MM.1S (cell line): ENCODE results near the gene MTG1.

Source experiments
- EZH2 ChIP-seq: fragments of 300-600 bp; sonication (generic); optimal IDR thresholded peaks from 2 replicates; pipeline ENCODE3; 2017; ENCODE audit warnings: low read depth, mild to moderate bottlenecking, antibody characterized with exemption, low read length, mixed read lengths
- EZH2phosphoT487 ChIP-seq: fragments of 300-600 bp; sonication (generic); IDR thresholded peaks from 2 replicates; pipeline ENCODE4 v1.6.1; 2018; ENCODE audit warnings: antibody characterized with exemption, low read length
- TF ChIP-seq, protein P1 (sequence below): fragments of 300-600 bp; sonication (generic); IDR thresholded peaks from 2 replicates; pipeline ENCODE4 v1.5.1; 2016; ENCODE audit warnings: antibody characterized with exemption, low read length, mixed read lengths

DNA sequence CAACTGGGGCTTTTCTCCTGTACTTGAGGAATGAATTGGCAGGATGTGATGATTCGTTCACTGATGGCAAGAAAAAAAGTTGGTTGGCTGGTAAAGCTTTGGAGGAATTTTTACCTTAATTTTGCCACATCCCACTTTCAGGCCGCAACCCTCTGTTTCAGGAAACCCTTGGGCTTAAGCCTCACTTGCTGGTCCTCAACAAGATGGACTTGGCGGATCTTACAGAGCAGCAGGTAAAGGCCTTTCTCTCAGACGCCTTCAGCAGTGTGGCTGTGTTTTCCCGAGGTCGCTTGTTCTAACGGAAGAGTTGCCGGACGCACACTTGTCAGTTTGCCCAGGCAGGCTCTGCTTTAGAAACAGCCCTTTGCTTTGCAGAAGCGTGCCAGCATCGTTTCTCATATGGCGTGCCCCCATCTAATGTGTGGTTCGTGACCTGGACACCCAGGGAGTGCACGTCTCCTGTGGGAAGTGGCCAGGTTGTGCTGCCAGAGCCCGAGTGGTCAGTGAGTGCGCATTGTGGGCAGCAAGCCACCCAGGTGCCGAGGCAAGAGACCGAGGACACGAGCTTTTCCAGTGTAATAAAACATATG lies 2.2 kb downstream of the MTG1 start:
- TF ChIP-seq, protein P1, sequence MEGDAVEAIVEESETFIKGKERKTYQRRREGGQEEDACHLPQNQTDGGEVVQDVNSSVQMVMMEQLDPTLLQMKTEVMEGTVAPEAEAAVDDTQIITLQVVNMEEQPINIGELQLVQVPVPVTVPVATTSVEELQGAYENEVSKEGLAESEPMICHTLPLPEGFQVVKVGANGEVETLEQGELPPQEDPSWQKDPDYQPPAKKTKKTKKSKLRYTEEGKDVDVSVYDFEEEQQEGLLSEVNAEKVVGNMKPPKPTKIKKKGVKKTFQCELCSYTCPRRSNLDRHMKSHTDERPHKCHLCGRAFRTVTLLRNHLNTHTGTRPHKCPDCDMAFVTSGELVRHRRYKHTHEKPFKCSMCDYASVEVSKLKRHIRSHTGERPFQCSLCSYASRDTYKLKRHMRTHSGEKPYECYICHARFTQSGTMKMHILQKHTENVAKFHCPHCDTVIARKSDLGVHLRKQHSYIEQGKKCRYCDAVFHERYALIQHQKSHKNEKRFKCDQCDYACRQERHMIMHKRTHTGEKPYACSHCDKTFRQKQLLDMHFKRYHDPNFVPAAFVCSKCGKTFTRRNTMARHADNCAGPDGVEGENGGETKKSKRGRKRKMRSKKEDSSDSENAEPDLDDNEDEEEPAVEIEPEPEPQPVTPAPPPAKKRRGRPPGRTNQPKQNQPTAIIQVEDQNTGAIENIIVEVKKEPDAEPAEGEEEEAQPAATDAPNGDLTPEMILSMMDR = no peak
- TF ChIP-seq EZH2 (no peak), EZH2phosphoT487 (no peak)
